Measurements from ENCODE around the gene ERC2.

The ERC2 gene

DNA sequence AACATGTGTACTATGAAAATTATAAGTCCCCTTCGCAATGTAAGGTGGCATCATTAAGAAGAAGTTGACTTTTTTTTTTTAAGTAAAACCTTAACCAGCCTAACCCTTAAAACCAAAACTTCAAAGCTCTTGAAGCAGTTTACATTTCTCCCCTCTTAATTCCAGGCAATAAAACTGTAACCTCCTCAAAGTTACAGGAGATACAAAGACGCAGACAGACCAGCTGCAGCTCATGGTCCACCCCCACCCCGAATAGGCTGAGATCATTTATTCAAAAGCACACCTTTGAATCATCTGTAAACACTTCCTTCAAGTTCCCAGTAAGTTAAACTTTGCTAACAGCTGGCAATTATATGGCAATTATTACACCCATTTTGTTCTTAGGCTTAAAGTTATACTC lies 414.5 kb downstream of the ERC2 start:
- 0 out of 2 replicates have a peak, but pooled peaks cover 2% of the 10 kb centered on the region for H3K27me3 ChIP-seq (ENCODE audit: low read length)
- H3K79me2 ChIP-seq (ENCODE audit: insufficient read depth, low read length): no peaks in the 10 kb centered on the region
- H3K9me2 ChIP-seq (replicated peaks; ENCODE audit: insufficient read depth, low read length): no peaks in the 10 kb centered on the region
- H3K36me3 ChIP-seq (ENCODE audit: low read length): no peaks in the 10 kb centered on the region
- H3F3A ChIP-seq (ENCODE audit: insufficient read depth): no peaks in the 10 kb centered on the region
- TF ChIP-seq, protein P1, sequence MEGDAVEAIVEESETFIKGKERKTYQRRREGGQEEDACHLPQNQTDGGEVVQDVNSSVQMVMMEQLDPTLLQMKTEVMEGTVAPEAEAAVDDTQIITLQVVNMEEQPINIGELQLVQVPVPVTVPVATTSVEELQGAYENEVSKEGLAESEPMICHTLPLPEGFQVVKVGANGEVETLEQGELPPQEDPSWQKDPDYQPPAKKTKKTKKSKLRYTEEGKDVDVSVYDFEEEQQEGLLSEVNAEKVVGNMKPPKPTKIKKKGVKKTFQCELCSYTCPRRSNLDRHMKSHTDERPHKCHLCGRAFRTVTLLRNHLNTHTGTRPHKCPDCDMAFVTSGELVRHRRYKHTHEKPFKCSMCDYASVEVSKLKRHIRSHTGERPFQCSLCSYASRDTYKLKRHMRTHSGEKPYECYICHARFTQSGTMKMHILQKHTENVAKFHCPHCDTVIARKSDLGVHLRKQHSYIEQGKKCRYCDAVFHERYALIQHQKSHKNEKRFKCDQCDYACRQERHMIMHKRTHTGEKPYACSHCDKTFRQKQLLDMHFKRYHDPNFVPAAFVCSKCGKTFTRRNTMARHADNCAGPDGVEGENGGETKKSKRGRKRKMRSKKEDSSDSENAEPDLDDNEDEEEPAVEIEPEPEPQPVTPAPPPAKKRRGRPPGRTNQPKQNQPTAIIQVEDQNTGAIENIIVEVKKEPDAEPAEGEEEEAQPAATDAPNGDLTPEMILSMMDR (IDR thresholded peaks at IDR 0.05; ENCODE audit: insufficient read depth, low read length, poor library complexity, severe bottlenecking): no peak
- TF ChIP-seq EZH2phosphoT487 (conservative IDR thresholded peaks at IDR 0.05; ENCODE audit: low read length): no peak
- no peaks in the 10 kb centered on the region for H4K20me1 ChIP-seq (ENCODE audit: low read depth, low read length)
- H3K9me3 ChIP-seq (ENCODE audit: insufficient read depth, low read length): no peaks in the 10 kb centered on the region
- no peak overlapping the region for H3K9ac ChIP-seq (ENCODE audit: low read length)
- no peak overlapping the region for H3K4me2 ChIP-seq (ENCODE audit: low read depth, low read length, poor library complexity, severe bottlenecking)
- no peak overlapping the region for H2AFZ ChIP-seq (ENCODE audit: low read depth, low read length, severe bottlenecking)
- no peak overlapping the region for H3K27ac ChIP-seq (ENCODE audit: low read depth, low read length)
- no peak overlapping the region for H3K4me3 ChIP-seq (ENCODE audit: insufficient read depth, low read length, poor library complexity, severe bottlenecking)

DNA sequence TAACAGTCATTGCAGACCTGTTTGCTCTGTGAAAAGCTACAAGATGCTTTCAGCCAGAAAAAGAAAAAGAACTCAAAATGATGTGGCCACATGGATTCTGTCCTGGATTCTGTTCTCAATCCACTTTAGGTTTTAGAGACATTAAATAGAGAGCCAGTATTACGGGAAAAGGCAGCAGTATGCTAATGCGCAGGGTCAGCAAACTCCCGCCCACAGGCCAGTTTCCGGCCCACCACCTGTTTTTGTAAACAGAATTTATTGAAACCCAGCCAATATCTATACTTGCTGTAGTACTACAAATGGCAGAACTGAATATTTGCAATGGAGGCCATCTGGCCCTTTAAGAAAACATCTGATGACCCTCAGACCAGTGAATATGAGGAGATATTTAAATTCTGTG lies 416.1 kb downstream of the ERC2 start:
- no peaks in the 10 kb centered on the region for H3K36me3 ChIP-seq (ENCODE audit: low read length)
- no peaks in the 10 kb centered on the region for H3K27me3 ChIP-seq (ENCODE audit: low read length)
- H3K9me3 ChIP-seq (ENCODE audit: insufficient read depth, low read length): no peaks in the 10 kb centered on the region
- H3K9me2 ChIP-seq (replicated peaks; ENCODE audit: insufficient read depth, low read length): no peaks in the 10 kb centered on the region
- H3K79me2 ChIP-seq (ENCODE audit: insufficient read depth, low read length): no peaks in the 10 kb centered on the region
- H4K20me1 ChIP-seq (ENCODE audit: low read depth, low read length): no peaks in the 10 kb centered on the region
- no peak overlapping the region for H3K4me3 ChIP-seq (ENCODE audit: insufficient read depth, low read length, poor library complexity, severe bottlenecking)
- no peak overlapping the region for H3K4me2 ChIP-seq (ENCODE audit: low read depth, low read length, poor library complexity, severe bottlenecking)
- no peak overlapping the region for H3K9ac ChIP-seq (ENCODE audit: low read length)
- TF ChIP-seq, protein P1 (IDR thresholded peaks at IDR 0.05; ENCODE audit: insufficient read depth, low read length, poor library complexity, severe bottlenecking): no peak
- TF ChIP-seq EZH2phosphoT487 (conservative IDR thresholded peaks at IDR 0.05; ENCODE audit: low read length): no peak
- H3K27ac ChIP-seq (ENCODE audit: low read depth, low read length): no peak overlapping the region
- no peak overlapping the region for H2AFZ ChIP-seq (ENCODE audit: low read depth, low read length, severe bottlenecking)
- no peaks in the 10 kb centered on the region for H3F3A ChIP-seq (ENCODE audit: insufficient read depth)

DNA sequence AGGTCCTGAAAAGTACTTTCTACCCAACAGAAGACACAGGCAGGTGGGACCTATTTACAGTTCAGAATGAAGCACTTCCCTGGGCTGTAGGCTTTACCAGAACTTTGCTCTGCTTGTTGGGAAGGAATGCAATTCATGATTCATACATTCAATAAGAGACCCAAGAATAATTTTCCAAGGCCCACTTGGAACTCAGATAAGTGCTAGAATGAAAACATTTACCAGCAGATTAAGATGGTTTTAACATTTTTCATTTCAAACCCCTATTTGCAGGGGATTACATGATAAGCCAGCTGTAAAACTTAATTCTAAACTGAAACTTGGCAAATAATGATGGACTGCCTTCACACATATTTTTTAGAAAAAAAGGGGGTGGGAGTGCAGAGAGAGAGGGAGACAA lies 417.2 kb downstream of the ERC2 start:
- Histone ChIP-seq H3K79me2 (ENCODE audit: insufficient read depth, low read length) (no peaks in the 10 kb centered on the region), H2AFZ (ENCODE audit: low read depth, low read length, severe bottlenecking) (no peak overlapping the region), H3K9me3 (ENCODE audit: insufficient read depth, low read length) (no peaks in the 10 kb centered on the region), H3K9ac (ENCODE audit: low read length) (no peak overlapping the region), H3F3A (ENCODE audit: insufficient read depth) (no peaks in the 10 kb centered on the region), H4K20me1 (ENCODE audit: low read depth, low read length) (no peaks in the 10 kb centered on the region), H3K4me3 (ENCODE audit: insufficient read depth, low read length, poor library complexity, severe bottlenecking) (no peak overlapping the region), H3K9me2 (replicated peaks; ENCODE audit: insufficient read depth, low read length) (no peaks in the 10 kb centered on the region), H3K4me2 (ENCODE audit: low read depth, low read length, poor library complexity, severe bottlenecking) (no peak overlapping the region), H3K27me3 (ENCODE audit: low read length) (no peaks in the 10 kb centered on the region), H3K36me3 (ENCODE audit: low read length) (no peaks in the 10 kb centered on the region), H3K27ac (ENCODE audit: low read depth, low read length) (no peak overlapping the region)
- TF ChIP-seq, protein P1 (IDR thresholded peaks at IDR 0.05; ENCODE audit: insufficient read depth, low read length, poor library complexity, severe bottlenecking): no peak
- TF ChIP-seq EZH2phosphoT487 (conservative IDR thresholded peaks at IDR 0.05; ENCODE audit: low read length): no peak

All from SU-DHL-6 (cell line).